HG03457 (cell line): ENCODE measurements around the gene THOC5.
"Not testable (repeated sequence)": the region's sequence is repeated elsewhere in the genome, so short reads cannot be mapped to it uniquely, and the experiment has no call there.

Experiments used
- ATAC-seq: cut with Tn5 transposase; IDR thresholded peaks from one replicate; pipeline ENCODE4 v1.9.1; 2021; ENCODE audit warnings: moderate number of reproducible peaks; ENCODE audit not compliant: unreplicated experiment

The THOC5 gene

GRCh38 chr22:29511126-29511862, 42.3 kb downstream of the THOC5 start:
- ATAC-seq, result no peak

GRCh38 chr22:29510542-29510941, 43.0 kb downstream of the THOC5 start:
- no peak for ATAC-seq

- no peak for ATAC-seq
Observed at GRCh38 chr22:29509815-29510214, 43.7 kb downstream of the THOC5 start.

GRCh38 chr22:29509298-29509697, 44.3 kb downstream of the THOC5 start:
- no peak for ATAC-seq

- ATAC-seq, result no peak
Observed at GRCh38 chr22:29503811-29504372, 49.7 kb downstream of the THOC5 start.

- no peak for ATAC-seq
Observed at GRCh38 chr22:29499852-29500251, 53.7 kb downstream of the THOC5 start.

- no peak for ATAC-seq
Observed at GRCh38 chr22:29493636-29494035, 59.9 kb downstream of the THOC5 start.

- no peak for ATAC-seq
Observed at GRCh38 chr22:29491012-29491411, 62.5 kb downstream of the THOC5 start.

- not testable (repeated sequence) for ATAC-seq
Observed at GRCh38 chr22:29489127-29489780, 64.3 kb downstream of the THOC5 start.

GRCh38 chr22:29487426-29487986, 66.1 kb downstream of the THOC5 start:
- no peak for ATAC-seq

GRCh38 chr22:29485448-29485847, 68.1 kb downstream of the THOC5 start:
- ATAC-seq, result no peak

- ATAC-seq, result no peak
Observed at GRCh38 chr22:29484642-29485041, 68.9 kb downstream of the THOC5 start.

GRCh38 chr22:29483254-29483653, 70.3 kb downstream of the THOC5 start:
- ATAC-seq, result no peak

GRCh38 chr22:29482726-29483125, 70.8 kb downstream of the THOC5 start:
- ATAC-seq, result no peak

GRCh38 chr22:29482253-29482652, 71.3 kb downstream of the THOC5 start:
- ATAC-seq, result no peak

- no peak for ATAC-seq
Observed at GRCh38 chr22:29481265-29482000, 72.1 kb downstream of the THOC5 start.

GRCh38 chr22:29480512-29481264, 72.9 kb downstream of the THOC5 start:
- no peak for ATAC-seq

- no peak for ATAC-seq
Observed at GRCh38 chr22:29480262-29480511, 73.4 kb downstream of the THOC5 start.

- no peak for ATAC-seq
Observed at GRCh38 chr22:29479417-29480261, 73.9 kb downstream of the THOC5 start, which contains the start of gene NEFH. TSS of gene NEFH (plus strand) at chr22:29480218. CDS start at chr22:29480263, 45 bp downstream.
